ENCODE measurements around the gene LRRTM3. TPM values are rescaled to one million over a fixed set of nuclear protein-coding genes. Genes with fewer than 3 reads are reported as not detected.

LRRTM3 gene
- total and polyA plus RNA-seq, 2 experiments from 2014 or later: 0.21 to 0.37 TPM

- Mint-ChIP-seq H3K4me3 (peak overlapping the region; percentile 74), H3K9me3 (peaks cover 4% of the 10 kb centered on the region; the same call in 2 of the 3 replicates), H3K27ac (peak overlapping the region; percentile 46; the same call in 1 of the 2 replicates), H3K4me1 (peaks cover 43% of the 10 kb centered on the region), H3K36me3 (ENCODE audit: low read depth) (peaks cover 8% of the 10 kb centered on the region; the same call in 1 of the 3 replicates), H3K27me3 (ENCODE audit: insufficient read depth, low read depth, poor library complexity) (peaks cover 21% of the 10 kb centered on the region)
- H3K79me2 ChIP-seq (replicated peaks; ENCODE audit: insufficient read depth): no peaks in the 10 kb centered on the region
- DNase-seq (ENCODE audit: low spot score) (no peak), ATAC-seq (no peak)
- H2AFZ ChIP-seq: no peak overlapping the region
- H3K9me2 ChIP-seq (ENCODE audit: insufficient read depth): no peaks in the 10 kb centered on the region
- peak overlapping the region; percentile 35 for H3K4me3 ChIP-seq
- H3K4me1 ChIP-seq (ENCODE audit: insufficient read depth): peaks cover 36% of the 10 kb centered on the region
- H3K27me3 ChIP-seq (ENCODE audit: insufficient read depth): peaks cover 36% of the 10 kb centered on the region
- no peaks in the 10 kb centered on the region for H4K20me1 ChIP-seq (replicated peaks; ENCODE audit: insufficient read depth)
- peak overlapping the region; percentile 45; the same call in 1 of the 2 replicates for H3K27ac ChIP-seq (ENCODE audit: low read depth)
- peak overlapping the region; percentile 69 for H3K4me2 ChIP-seq
- no peak for TF ChIP-seq EZH2phosphoT487 (IDR thresholded peaks at IDR 0.05; ENCODE audit: unreplicated experiment)
- TF ChIP-seq REST (IDR thresholded peaks at IDR 0.05; ENCODE audit: unreplicated experiment): no peak
- TF ChIP-seq STAT1 (IDR thresholded peaks at IDR 0.05; ENCODE audit: unreplicated experiment): no peak
- no peak for TF ChIP-seq ZNF462 (CRISPR knock-in tag; IDR thresholded peaks at IDR 0.05)
- H3F3A ChIP-seq (replicated peaks; ENCODE audit: low read depth): no peaks in the 10 kb centered on the region
- H3K36me3 ChIP-seq (ENCODE audit: insufficient read depth): no peaks in the 10 kb centered on the region
These were observed 463 bp upstream of the LRRTM3 start for GRCh38 chr10:66925373-66925772.
